Measurements from ENCODE around the gene FAM107B.

FAM107B gene

GRCh38 chr10:14611968-14612693 lies 162.6 kb downstream of the FAM107B start:
- 0% methylated on average over 1 of the region's 2 CpGs for WGBS, 2 experiments (ENCODE audit: insufficient coverage in 2 of 2)
- peaks cover 15% of the 10 kb centered on the region for H3K4me1 ChIP-seq (ENCODE audit: control insufficient read depth, insufficient read depth, low read length, poor library complexity, severe bottlenecking)
- no peaks in the 10 kb centered on the region for H3K36me3 ChIP-seq (ENCODE audit: control insufficient read depth, insufficient read depth, low read length)
- no peaks in the 10 kb centered on the region for H3K9me3 ChIP-seq (ENCODE audit: control insufficient read depth, low read length)
- H3K4me3 ChIP-seq (ENCODE audit: extremely low read depth, insufficient read depth, low read length, poor library complexity, severe bottlenecking) = no peak overlapping the region
- no peak overlapping the region for H3K27ac ChIP-seq (ENCODE audit: low read depth, low read length, severe bottlenecking)

GRCh38 chr10:14609178-14609577 lies 165.5 kb downstream of the FAM107B start:
- Histone ChIP-seq H3K4me1 (ENCODE audit: control insufficient read depth, insufficient read depth, low read length, poor library complexity, severe bottlenecking) (peaks cover 20% of the 10 kb centered on the region), H3K27ac (ENCODE audit: low read depth, low read length, severe bottlenecking) (no peak overlapping the region), H3K36me3 (ENCODE audit: control insufficient read depth, insufficient read depth, low read length) (no peaks in the 10 kb centered on the region), H3K9me3 (ENCODE audit: control insufficient read depth, low read length) (peaks cover 5% of the 10 kb centered on the region), H3K4me3 (ENCODE audit: extremely low read depth, insufficient read depth, low read length, poor library complexity, severe bottlenecking) (no peak overlapping the region)
- 80 to 100% methylated on average over 1 of the region's 1 CpG for WGBS, 2 experiments (ENCODE audit: insufficient coverage in 2 of 2)

GRCh38 chr10:14608381-14609001 lies 166.2 kb downstream of the FAM107B start:
- Histone ChIP-seq H3K36me3 (ENCODE audit: control insufficient read depth, insufficient read depth, low read length) (no peaks in the 10 kb centered on the region), H3K4me1 (ENCODE audit: control insufficient read depth, insufficient read depth, low read length, poor library complexity, severe bottlenecking) (peaks cover 20% of the 10 kb centered on the region), H3K4me3 (ENCODE audit: extremely low read depth, insufficient read depth, low read length, poor library complexity, severe bottlenecking) (no peak overlapping the region), H3K9me3 (ENCODE audit: control insufficient read depth, low read length) (peaks cover 5% of the 10 kb centered on the region), H3K27ac (ENCODE audit: low read depth, low read length, severe bottlenecking) (no peak overlapping the region)
- 100% methylated on average over 1 of the region's 4 CpGs for WGBS, 2 experiments (ENCODE audit: insufficient coverage in 2 of 2)

- no peaks in the 10 kb centered on the region for H3K36me3 ChIP-seq (ENCODE audit: control insufficient read depth, insufficient read depth, low read length)
- WGBS, 2 experiments (ENCODE audit: insufficient coverage in 2 of 2) = 73 to 86% methylated on average over 1 to 2 of the region's 2 CpGs
- H3K4me3 ChIP-seq (ENCODE audit: extremely low read depth, insufficient read depth, low read length, poor library complexity, severe bottlenecking) = no peak overlapping the region
- H3K27ac ChIP-seq (ENCODE audit: low read depth, low read length, severe bottlenecking) = no peak overlapping the region
- H3K9me3 ChIP-seq (ENCODE audit: control insufficient read depth, low read length) = peaks cover 5% of the 10 kb centered on the region
- peaks cover 22% of the 10 kb centered on the region for H3K4me1 ChIP-seq (ENCODE audit: control insufficient read depth, insufficient read depth, low read length, poor library complexity, severe bottlenecking)
Measured at GRCh38 chr10:14606633-14607032, 168.1 kb downstream of the FAM107B start.

- 66 to 85% methylated on average over 3 to 5 of the region's 7 CpGs for WGBS, 2 experiments (ENCODE audit: insufficient coverage in 2 of 2)
- H3K9me3 ChIP-seq (ENCODE audit: control insufficient read depth, low read length) = peaks cover 5% of the 10 kb centered on the region
- peaks cover 28% of the 10 kb centered on the region for H3K4me1 ChIP-seq (ENCODE audit: control insufficient read depth, insufficient read depth, low read length, poor library complexity, severe bottlenecking)
- peaks cover 11% of the 10 kb centered on the region for H3K36me3 ChIP-seq (ENCODE audit: control insufficient read depth, insufficient read depth, low read length)
- peak overlapping the region; percentile 60 for H3K27ac ChIP-seq (ENCODE audit: low read depth, low read length, severe bottlenecking)
- H3K4me3 ChIP-seq (ENCODE audit: extremely low read depth, insufficient read depth, low read length, poor library complexity, severe bottlenecking) = peak overlapping the region; percentile 42
Measured at GRCh38 chr10:14605231-14605925, 169.3 kb downstream of the FAM107B start.

GRCh38 chr10:14604181-14605142 lies 170.2 kb downstream of the FAM107B start:
- peak overlapping the region; percentile 42 for H3K4me3 ChIP-seq (ENCODE audit: extremely low read depth, insufficient read depth, low read length, poor library complexity, severe bottlenecking)
- H3K36me3 ChIP-seq (ENCODE audit: control insufficient read depth, insufficient read depth, low read length) = peaks cover 20% of the 10 kb centered on the region
- peak overlapping the region; percentile 60 for H3K27ac ChIP-seq (ENCODE audit: low read depth, low read length, severe bottlenecking)
- 2 to 7% methylated on average over 24 to 44 of the region's 94 CpGs for WGBS, 2 experiments (ENCODE audit: insufficient coverage in 2 of 2)
- H3K9me3 ChIP-seq (ENCODE audit: control insufficient read depth, low read length) = peaks cover 5% of the 10 kb centered on the region
- peaks cover 28% of the 10 kb centered on the region for H3K4me1 ChIP-seq (ENCODE audit: control insufficient read depth, insufficient read depth, low read length, poor library complexity, severe bottlenecking)

- H3K27ac ChIP-seq (ENCODE audit: low read depth, low read length, severe bottlenecking) = no peak overlapping the region
- 0% methylated on average over 21 to 37 of the region's 58 CpGs for WGBS, 2 experiments (ENCODE audit: insufficient coverage in 2 of 2)
Measured at GRCh38 chr10:14603534-14604102, 171.1 kb downstream of the FAM107B start.

GRCh38 chr10:14602807-14603533 lies 171.7 kb downstream of the FAM107B start:
- Histone ChIP-seq H3K27ac (ENCODE audit: low read depth, low read length, severe bottlenecking) (no peak overlapping the region), H3K4me1 (ENCODE audit: control insufficient read depth, insufficient read depth, low read length, poor library complexity, severe bottlenecking) (peaks cover 24% of the 10 kb centered on the region), H3K4me3 (ENCODE audit: extremely low read depth, insufficient read depth, low read length, poor library complexity, severe bottlenecking) (peak overlapping the region; percentile 70), H3K9me3 (ENCODE audit: control insufficient read depth, low read length) (peaks cover 5% of the 10 kb centered on the region), H3K36me3 (ENCODE audit: control insufficient read depth, insufficient read depth, low read length) (peaks cover 35% of the 10 kb centered on the region)
- 20% methylated on average over 1 to 3 of the region's 9 CpGs for WGBS, 2 experiments (ENCODE audit: insufficient coverage in 2 of 2)

More at GRCh38 chr10:14603534-14604102, 171.1 kb downstream of the FAM107B start:
- Histone ChIP-seq H3K4me1 (ENCODE audit: control insufficient read depth, insufficient read depth, low read length, poor library complexity, severe bottlenecking) (peaks cover 27% of the 10 kb centered on the region), H3K36me3 (ENCODE audit: control insufficient read depth, insufficient read depth, low read length) (peaks cover 28% of the 10 kb centered on the region), H3K9me3 (ENCODE audit: control insufficient read depth, low read length) (peaks cover 5% of the 10 kb centered on the region), H3K4me3 (ENCODE audit: extremely low read depth, insufficient read depth, low read length, poor library complexity, severe bottlenecking) (peak overlapping the region; percentile 70)

- H3K36me3 ChIP-seq (ENCODE audit: control insufficient read depth, insufficient read depth, low read length) = peaks cover 41% of the 10 kb centered on the region
- H3K4me1 ChIP-seq (ENCODE audit: control insufficient read depth, insufficient read depth, low read length, poor library complexity, severe bottlenecking) = peaks cover 20% of the 10 kb centered on the region
- peak overlapping the region; percentile 70 for H3K4me3 ChIP-seq (ENCODE audit: extremely low read depth, insufficient read depth, low read length, poor library complexity, severe bottlenecking)
- peaks cover 5% of the 10 kb centered on the region for H3K9me3 ChIP-seq (ENCODE audit: control insufficient read depth, low read length)
- no peak overlapping the region for H3K27ac ChIP-seq (ENCODE audit: low read depth, low read length, severe bottlenecking)
- 83 to 84% methylated on average over 7 to 9 of the region's 16 CpGs for WGBS, 2 experiments (ENCODE audit: insufficient coverage in 2 of 2)
Measured at GRCh38 chr10:14601872-14602725, 172.6 kb downstream of the FAM107B start.

All from mesodermal cell (in vitro differentiated cells).